GM12878 (cell line): Measurements from ENCODE around the gene ALAS1. TPM values are rescaled to one million over a fixed set of nuclear protein-coding genes. Genes with fewer than 3 reads are reported as not detected.
A peak's percentile ranks its signal among the peaks of the same experiment; 100 is the strongest.

ENCODE experiments used
- ASH2L ChIP-seq: fragments of 300-600, 200-600 bp; sonication (generic); IDR thresholded peaks from 2 replicates; pipeline ENCODE4 v1.6.1; 2017; ENCODE audit warnings: low read depth, mild to moderate bottlenecking, borderline replicate concordance
- ELK1 ChIP-seq: IDR thresholded peaks from 2 replicates; pipeline ENCODE4 v1.6.1; 2012; ENCODE audit warnings: low read depth, low read length, improper control_type of control experiment
- ETV6 ChIP-seq, 2 experiments: fragments of 450-650 bp in 1 of 2; IDR thresholded peaks in 1 of 2; conservative IDR thresholded peaks in 1 of 2; 2 replicates each; pipeline ENCODE4 v1.6.1; 2014; ENCODE audit warnings: antibody characterized with exemption in 1 of 2, borderline replicate concordance in 1 of 2, low read depth in 1 of 2, mild to moderate bottlenecking in 1 of 2, moderate library complexity in 1 of 2
- HDAC2 ChIP-seq: fragments of 200-600 bp; sonication (generic); IDR thresholded peaks from 2 replicates; pipeline ENCODE4 v1.6.1; 2017
- HDGF ChIP-seq: fragments of 450-650 bp; IDR thresholded peaks from 2 replicates; pipeline ENCODE4 v1.6.1; 2016; ENCODE audit warnings: antibody characterized with exemption
- IKZF2 ChIP-seq, 2 experiments: fragments of 450-650 bp; IDR thresholded peaks; 2 replicates each; pipeline ENCODE4 v1.6.1; 2017; ENCODE audit warnings: mild to moderate bottlenecking in 2 of 2, moderate library complexity in 2 of 2
- JUNB ChIP-seq: IDR thresholded peaks from 2 replicates; pipeline ENCODE4 v1.6.1; 2016; ENCODE audit warnings: antibody characterized with exemption, mild to moderate bottlenecking
- NFYA ChIP-seq: IDR thresholded peaks from 2 replicates; pipeline ENCODE4 v1.6.1; 2011; ENCODE audit warnings: low read depth, mild to moderate bottlenecking, low read length, improper control_type of control experiment, borderline replicate concordance
- POLR2A ChIP-seq: IDR thresholded peaks from 2 replicates; pipeline ENCODE4 v1.6.1; 2011; ENCODE audit warnings: low read depth, mild to moderate bottlenecking, low read length
- SIN3A ChIP-seq: IDR thresholded peaks from 2 replicates; pipeline ENCODE4 v1.6.1; 2012; ENCODE audit warnings: low read depth, low read length, improper control_type of control experiment
- SMAD5 ChIP-seq: IDR thresholded peaks from 2 replicates; pipeline ENCODE4 v1.6.1; 2016; ENCODE audit warnings: antibody characterized with exemption, low read depth
- STAT3 ChIP-seq: IDR thresholded peaks from 2 replicates; pipeline ENCODE4 v1.6.1; 2011; ENCODE audit warnings: low read depth, low read length, improper control_type of control experiment
- TCF7 ChIP-seq: IDR thresholded peaks from 2 replicates; pipeline ENCODE4 v1.6.1; 2014; ENCODE audit warnings: antibody characterized with exemption, borderline replicate concordance
- ZBTB4 ChIP-seq: fragments of 450-650 bp; formaldehyde crosslinking; IDR thresholded peaks from 2 replicates; pipeline ENCODE4 v1.4.0; 2022; ENCODE audit warnings: mild to moderate bottlenecking, moderate library complexity
- ZNF274 ChIP-seq: IDR thresholded peaks from one replicate; pipeline ENCODE4 v1.8.0; 2011; ENCODE audit not compliant: insufficient read length, insufficient read depth
- polyA plus RNA-seq, 11 experiments: library from polyadenylated mRNA; depleted of rRNA in 4 of 11; unstranded in 6 of 11; stranded (reverse) in 5 of 11; fragments of >200 nt; fragmentation: Nextera tagmentation in 4 of 11; fragmentation: Illumina TruSeq in 1 of 11; extraction: Ambion mirVana in 4 of 11; extraction: Trizol in 1 of 11; gene quantifications; 1 replicate in 1 of 11; 2 replicates in 10 of 11; pipeline versions ENCODE4 v1.2.1 to v1.2.3, GENCODE V29; 2011 to 2016; ENCODE audit warnings: inconsistent platforms in 2 of 11, missing spikeins in 2 of 11, low read depth in 1 of 11
- total RNA-seq, 4 experiments: library from RNA; depleted of rRNA in 3 of 4; stranded (reverse); fragments of >200 nt in 3 of 4; fragmentation: Illumina TruSeq in 1 of 4; extraction: Trizol in 1 of 4; gene quantifications; 2 replicates each; pipeline versions ENCODE4 v1.2.1 to v1.2.3, GENCODE V29; 2013 to 2021
- TF ChIP-seq, protein P1 (sequence below): fragments of 450-650 bp; IDR thresholded peaks from 2 replicates; pipeline ENCODE4 v1.6.1; 2018; ENCODE audit warnings: borderline replicate concordance, mild to moderate bottlenecking; ENCODE audit not compliant: partially characterized antibody
- TF ChIP-seq, protein P2 (sequence below): IDR thresholded peaks from 2 replicates; pipeline ENCODE4 v1.6.1; 2012; ENCODE audit warnings: low read length, inconsistent platforms
- TF ChIP-seq, protein P3 (sequence below): fragments of 150-350 bp; IDR thresholded peaks from 2 replicates; pipeline ENCODE4 v1.6.1; 2016; ENCODE audit warnings: low read depth, low read length

ALAS1 gene
- total and polyA plus RNA-seq, 10 of the 15 experiments (the other 5 are each of a cell fraction or from before 2014, with no cell fraction given): 69.9 to 115 (median 94.1) TPM

DNA sequence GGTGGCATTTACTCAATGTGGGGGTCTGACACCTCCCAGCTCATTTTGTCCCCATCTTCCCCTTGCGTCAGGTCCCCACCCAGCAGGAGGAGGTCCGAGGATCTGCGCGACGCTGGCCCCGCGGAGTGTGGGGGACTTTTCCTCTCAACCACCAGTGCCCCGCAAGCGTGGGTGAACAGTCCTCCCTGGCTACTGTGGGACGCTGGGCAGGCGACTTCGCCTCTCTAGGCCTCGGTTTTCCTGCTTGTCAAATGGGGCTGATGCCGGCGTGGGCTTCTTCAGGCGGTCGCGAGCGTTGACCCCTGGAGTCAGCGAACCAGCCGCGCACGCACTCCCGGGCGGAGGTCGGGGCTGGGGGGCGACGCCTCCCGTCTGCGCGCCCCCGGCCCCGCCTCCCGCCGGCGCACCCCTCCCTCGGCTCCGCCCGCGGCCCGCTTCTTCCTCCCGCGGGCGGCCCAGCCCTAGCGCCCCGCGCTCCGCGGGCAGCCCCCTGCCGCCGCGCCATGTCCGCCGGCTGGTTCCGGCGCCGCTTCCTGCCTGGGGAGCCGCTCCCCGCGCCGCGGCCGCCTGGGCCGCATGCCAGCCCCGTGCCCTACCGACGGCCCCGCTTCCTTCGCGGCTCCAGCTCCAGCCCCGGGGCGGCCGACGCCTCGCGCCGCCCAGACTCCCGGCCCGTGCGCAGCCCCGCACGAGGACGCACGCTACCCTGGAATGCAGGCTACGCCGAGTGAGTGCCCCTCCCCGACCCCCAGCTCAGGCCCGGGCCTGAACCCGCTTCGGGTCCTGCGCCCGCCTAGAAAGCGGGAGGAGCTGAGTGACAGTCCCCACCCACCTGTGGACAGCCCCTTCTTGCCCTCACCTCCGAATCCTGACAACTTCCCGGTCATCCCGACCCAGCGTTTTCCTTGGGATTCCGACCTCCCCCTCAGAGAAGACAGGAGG lies 47.6 kb downstream of the ALAS1 start, which contains the start of gene PPM1M (continued):
- TF ChIP-seq, protein P1, sequence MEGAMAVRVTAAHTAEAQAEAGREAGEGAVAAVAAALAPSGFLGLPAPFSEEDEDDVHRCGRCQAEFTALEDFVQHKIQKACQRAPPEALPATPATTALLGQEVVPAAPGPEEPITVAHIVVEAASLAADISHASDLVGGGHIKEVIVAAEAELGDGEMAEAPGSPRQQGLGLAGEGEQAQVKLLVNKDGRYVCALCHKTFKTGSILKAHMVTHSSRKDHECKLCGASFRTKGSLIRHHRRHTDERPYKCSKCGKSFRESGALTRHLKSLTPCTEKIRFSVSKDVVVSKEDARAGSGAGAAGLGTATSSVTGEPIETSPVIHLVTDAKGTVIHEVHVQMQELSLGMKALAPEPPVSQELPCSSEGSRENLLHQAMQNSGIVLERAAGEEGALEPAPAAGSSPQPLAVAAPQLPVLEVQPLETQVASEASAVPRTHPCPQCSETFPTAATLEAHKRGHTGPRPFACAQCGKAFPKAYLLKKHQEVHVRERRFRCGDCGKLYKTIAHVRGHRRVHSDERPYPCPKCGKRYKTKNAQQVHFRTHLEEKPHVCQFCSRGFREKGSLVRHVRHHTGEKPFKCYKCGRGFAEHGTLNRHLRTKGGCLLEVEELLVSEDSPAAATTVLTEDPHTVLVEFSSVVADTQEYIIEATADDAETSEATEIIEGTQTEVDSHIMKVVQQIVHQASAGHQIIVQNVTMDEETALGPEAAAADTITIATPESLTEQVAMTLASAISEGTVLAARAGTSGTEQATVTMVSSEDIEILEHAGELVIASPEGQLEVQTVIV: no peak
- TF ChIP-seq NFYA: no peak
- TF ChIP-seq ZNF274: no peak
- no peak for TF ChIP-seq TCF7
- no peak for TF ChIP-seq ETV6 (conservative IDR thresholded peaks at IDR 0.05 in 1 of 2, IDR thresholded peaks at IDR 0.05 in 1 of 2; ENCODE audit: borderline replicate concordance in 1 of 2, low read depth in 1 of 2)
- TF ChIP-seq ELK1: no peak
- no peak for TF ChIP-seq JUNB
- TF ChIP-seq IKZF2 (IDR thresholded peaks at IDR 0.05): peak; percentile 30 to 33; a peak in 2 of 4 replicates
- no peak for TF ChIP-seq HDAC2
- no peak for TF ChIP-seq HDGF
- TF ChIP-seq SMAD5: no peak
- no peak for TF ChIP-seq SIN3A
- TF ChIP-seq, protein P2, sequence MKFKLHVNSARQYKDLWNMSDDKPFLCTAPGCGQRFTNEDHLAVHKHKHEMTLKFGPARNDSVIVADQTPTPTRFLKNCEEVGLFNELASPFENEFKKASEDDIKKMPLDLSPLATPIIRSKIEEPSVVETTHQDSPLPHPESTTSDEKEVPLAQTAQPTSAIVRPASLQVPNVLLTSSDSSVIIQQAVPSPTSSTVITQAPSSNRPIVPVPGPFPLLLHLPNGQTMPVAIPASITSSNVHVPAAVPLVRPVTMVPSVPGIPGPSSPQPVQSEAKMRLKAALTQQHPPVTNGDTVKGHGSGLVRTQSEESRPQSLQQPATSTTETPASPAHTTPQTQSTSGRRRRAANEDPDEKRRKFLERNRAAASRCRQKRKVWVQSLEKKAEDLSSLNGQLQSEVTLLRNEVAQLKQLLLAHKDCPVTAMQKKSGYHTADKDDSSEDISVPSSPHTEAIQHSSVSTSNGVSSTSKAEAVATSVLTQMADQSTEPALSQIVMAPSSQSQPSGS: no peak
- TF ChIP-seq ZBTB4 (CRISPR knock-in tag): no peak
- TF ChIP-seq, protein P3, sequence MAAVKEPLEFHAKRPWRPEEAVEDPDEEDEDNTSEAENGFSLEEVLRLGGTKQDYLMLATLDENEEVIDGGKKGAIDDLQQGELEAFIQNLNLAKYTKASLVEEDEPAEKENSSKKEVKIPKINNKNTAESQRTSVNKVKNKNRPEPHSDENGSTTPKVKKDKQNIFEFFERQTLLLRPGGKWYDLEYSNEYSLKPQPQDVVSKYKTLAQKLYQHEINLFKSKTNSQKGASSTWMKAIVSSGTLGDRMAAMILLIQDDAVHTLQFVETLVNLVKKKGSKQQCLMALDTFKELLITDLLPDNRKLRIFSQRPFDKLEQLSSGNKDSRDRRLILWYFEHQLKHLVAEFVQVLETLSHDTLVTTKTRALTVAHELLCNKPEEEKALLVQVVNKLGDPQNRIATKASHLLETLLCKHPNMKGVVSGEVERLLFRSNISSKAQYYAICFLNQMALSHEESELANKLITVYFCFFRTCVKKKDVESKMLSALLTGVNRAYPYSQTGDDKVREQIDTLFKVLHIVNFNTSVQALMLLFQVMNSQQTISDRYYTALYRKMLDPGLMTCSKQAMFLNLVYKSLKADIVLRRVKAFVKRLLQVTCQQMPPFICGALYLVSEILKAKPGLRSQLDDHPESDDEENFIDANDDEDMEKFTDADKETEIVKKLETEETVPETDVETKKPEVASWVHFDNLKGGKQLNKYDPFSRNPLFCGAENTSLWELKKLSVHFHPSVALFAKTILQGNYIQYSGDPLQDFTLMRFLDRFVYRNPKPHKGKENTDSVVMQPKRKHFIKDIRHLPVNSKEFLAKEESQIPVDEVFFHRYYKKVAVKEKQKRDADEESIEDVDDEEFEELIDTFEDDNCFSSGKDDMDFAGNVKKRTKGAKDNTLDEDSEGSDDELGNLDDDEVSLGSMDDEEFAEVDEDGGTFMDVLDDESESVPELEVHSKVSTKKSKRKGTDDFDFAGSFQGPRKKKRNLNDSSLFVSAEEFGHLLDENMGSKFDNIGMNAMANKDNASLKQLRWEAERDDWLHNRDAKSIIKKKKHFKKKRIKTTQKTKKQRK: no peak
- no peak for TF ChIP-seq STAT3
- TF ChIP-seq POLR2A: peak; percentile 48
- TF ChIP-seq ASH2L: no peak
